WTC11 (cell line): ENCODE results near the gene HOXC5. TPM values are rescaled to one million over a fixed set of nuclear protein-coding genes. Genes with fewer than 3 reads are reported as not detected.

Experiments
- ATAC-seq: fragments of 200-7000 bp; cut with Tn5 transposase; 2 replicates; pipeline ENCODE4 v1.10.0; 2021; ENCODE audit warnings: mild to moderate bottlenecking, moderate library complexity
- CTCF ChIA-PET: fragments of 300-600 bp; sonication (Branson Sonifier 250); formaldehyde crosslinking; loops from one replicate; lab custom pipeline; 2021; ENCODE audit warnings: antibody characterized with exemption; lab: Charles Lee
- POLR2A ChIA-PET: fragments of 350-600 bp; sonication (Branson Sonifier 250); formaldehyde crosslinking; loops from one replicate; lab custom pipeline; 2021; ENCODE audit warnings: antibody characterized with exemption; lab: Charles Lee
- DNase-seq: peaks from one replicate; pipeline ENCODE4 v3.0.0; 2021; ENCODE audit warnings: low spot score
- H3K27ac Mint-ChIP-seq: 2 replicates; pipeline ENCODE4 v1.8.0; 2021; ENCODE audit warnings: mixed read lengths
- H3K27me3 Mint-ChIP-seq: 2 replicates; pipeline ENCODE4 v1.8.0; 2021; ENCODE audit warnings: low read depth, mild to moderate bottlenecking, moderate library complexity, mixed read lengths
- H3K36me3 Mint-ChIP-seq: 2 replicates; pipeline ENCODE4 v1.8.0; 2021; ENCODE audit warnings: mixed read lengths
- H3K4me1 Mint-ChIP-seq: 2 replicates; pipeline ENCODE4 v1.8.0; 2022; ENCODE audit warnings: mixed read lengths
- H3K4me3 Mint-ChIP-seq: 2 replicates; pipeline ENCODE4 v1.8.0; 2021; ENCODE audit warnings: mild to moderate bottlenecking, moderate library complexity, mixed read lengths
- H3K9me3 Mint-ChIP-seq: 2 replicates; pipeline ENCODE4 v1.8.0; 2021; ENCODE audit warnings: mixed read lengths
- ATF3 ChIP-seq: sonication (generic); formaldehyde crosslinking; conservative IDR thresholded peaks from 2 replicates; pipeline ENCODE4 v1.8.1; 2022; ENCODE audit warnings: mild to moderate bottlenecking, missing genetic modification reagents
- E2F1 ChIP-seq: sonication (generic); formaldehyde crosslinking; IDR thresholded peaks from 2 replicates; pipeline ENCODE4 v1.8.0; 2022; ENCODE audit warnings: mild to moderate bottlenecking, missing genetic modification reagents
- FOXP1 ChIP-seq: sonication (generic); formaldehyde crosslinking; IDR thresholded peaks from 2 replicates; pipeline ENCODE4 v1.8.0; 2022; ENCODE audit warnings: missing genetic modification reagents, mild to moderate bottlenecking, moderate library complexity, borderline replicate concordance
- GRHL2 ChIP-seq: fragments of 250-450 bp; sonication (Bioruptor Pico); IDR thresholded peaks from 2 replicates; pipeline ENCODE4 v1.8.0; 2022; ENCODE audit warnings: mild to moderate bottlenecking, moderate library complexity; ENCODE audit not compliant: insufficient replicate concordance, severe bottlenecking
- JUN ChIP-seq: sonication (generic); formaldehyde crosslinking; IDR thresholded peaks from 2 replicates; pipeline ENCODE4 v1.8.0; 2023; ENCODE audit warnings: mild to moderate bottlenecking, missing genetic modification reagents
- MLX ChIP-seq: sonication (generic); formaldehyde crosslinking; IDR thresholded peaks from 2 replicates; pipeline ENCODE4 v1.8.1; 2023; ENCODE audit warnings: mild to moderate bottlenecking, missing genetic modification reagents, moderate library complexity
- PRDM15 ChIP-seq: sonication (generic); formaldehyde crosslinking; IDR thresholded peaks from 2 replicates; pipeline ENCODE4 v1.8.0; 2022; ENCODE audit warnings: missing genetic modification reagents
- STAT6 ChIP-seq: sonication (generic); formaldehyde crosslinking; conservative IDR thresholded peaks from 2 replicates; pipeline ENCODE4 v1.8.1; 2023; ENCODE audit warnings: mild to moderate bottlenecking, low read depth, missing genetic modification reagents, moderate library complexity
- USF1 ChIP-seq: sonication (generic); formaldehyde crosslinking; IDR thresholded peaks from 2 replicates; pipeline ENCODE4 v1.8.0; 2022; ENCODE audit warnings: mild to moderate bottlenecking, missing genetic modification reagents
- ZNF263 ChIP-seq: sonication (generic); formaldehyde crosslinking; IDR thresholded peaks from 2 replicates; pipeline ENCODE4 v1.8.1; 2022; ENCODE audit warnings: low read depth, mild to moderate bottlenecking, moderate library complexity, missing genetic modification reagents
- ZNF317 ChIP-seq: sonication (generic); formaldehyde crosslinking; IDR thresholded peaks from 2 replicates; pipeline ENCODE4 v1.8.1; 2023; ENCODE audit warnings: low read depth, mild to moderate bottlenecking, moderate library complexity, missing genetic modification reagents, borderline replicate concordance
- ZNF512 ChIP-seq: sonication (generic); formaldehyde crosslinking; IDR thresholded peaks from 2 replicates; pipeline ENCODE4 v1.8.1; 2022; ENCODE audit warnings: missing genetic modification reagents, borderline replicate concordance
- total RNA-seq: library from RNA; stranded (reverse); gene quantifications from 3 replicates; pipeline ENCODE4 v1.2.3, GENCODE V29; 2021

The HOXC5 gene
- total RNA-seq, 1 experiment from 2014 or later = not detected

GRCh38 chr12:53991077-53991460 is 41.8 kb upstream of the HOXC5 start:
- Mint-ChIP-seq H3K27ac (no peak overlapping the region), H3K4me3 (no peak overlapping the region), H3K36me3 (no peaks in the 10 kb centered on the region), H3K27me3 (peaks cover 100% of the 10 kb centered on the region), H3K9me3 (no peaks in the 10 kb centered on the region), H3K4me1 (peaks cover 39% of the 10 kb centered on the region)
- no peak for DNase-seq
- ChIA-PET POLR2A (interaction anchor here (0.8 to 0.9 kb wide), 2 partner anchors 26 to 64 kb away, joined by 3 read pairs; no protein-coding TSS in a partner anchor), CTCF (interaction anchor here (0.9 to 3.2 kb wide), 8 partner anchors 15 to 388 kb away, joined by 3 to 16 read pairs (median 6); partner anchors contain the start of gene HOXC5)
- no peak for ATAC-seq
- TF ChIP-seq FOXP1 (CRISPR knock-in tag) (no peak), PRDM15 (CRISPR knock-in tag) (peak; percentile 20; the same call in 1 of the 2 replicates)

- DNase-seq = no peak
- TF ChIP-seq USF1 (no peak), ZNF512 (no peak), JUN (no peak), ATF3 (CRISPR knock-in tag) (no peak), MLX (CRISPR knock-in tag) (no peak), PRDM15 (CRISPR knock-in tag) (no peak), ZNF317 (CRISPR knock-in tag) (no peak), E2F1 (CRISPR knock-in tag) (no peak), GRHL2 (CRISPR knock-in tag) (no peak), STAT6 (CRISPR knock-in tag) (no peak), ZNF263 (CRISPR knock-in tag) (no peak)
- no peak for ATAC-seq
- peaks cover 100% of the 10 kb centered on the region for H3K27me3 Mint-ChIP-seq
- H3K4me3 Mint-ChIP-seq = no peak overlapping the region
- no peak overlapping the region for H3K27ac Mint-ChIP-seq
- CTCF ChIA-PET = interaction anchor here (1.0 to 3.2 kb wide), 4 partner anchors 14 to 222 kb away, joined by 3 to 16 read pairs (median 11); partner anchors contain the start of gene HOXC5
- H3K36me3 Mint-ChIP-seq = no peaks in the 10 kb centered on the region
- POLR2A ChIA-PET = interaction anchor here (1.0 kb wide), 1 partner anchor 61 kb away, joined by 3 read pairs; the partner anchor contains the start of gene HOXC4
- peaks cover 40% of the 10 kb centered on the region for H3K4me1 Mint-ChIP-seq
- H3K9me3 Mint-ChIP-seq = no peaks in the 10 kb centered on the region
Measured at GRCh38 chr12:53992377-53992889, 40.4 kb upstream of the HOXC5 start.
